Activated CD8-positive, alpha-beta memory T cell treated with anti-CD3 and anti-CD28 coated beads, Interleukin-2, amount 50 U/mL, for 1 hour (primary cell): ENCODE results near the gene ACTA2.
"Not testable (repeated sequence)": the region's sequence is repeated elsewhere in the genome, so short reads cannot be mapped to it uniquely, and the experiment has no call there.

Source experiments
- DNase-seq: peaks from one replicate; pipeline ENCODE4 v3.0.0-alpha.2; 2020; ENCODE audit errors: extremely low read depth

ACTA2 gene

GRCh38 chr10:88949912-88950837 is 2.4 kb downstream of the ACTA2 start:
- no peak for DNase-seq

- no peak for DNase-seq
Observed at GRCh38 chr10:88949051-88949450, 3.5 kb downstream of the ACTA2 start.

DNA sequence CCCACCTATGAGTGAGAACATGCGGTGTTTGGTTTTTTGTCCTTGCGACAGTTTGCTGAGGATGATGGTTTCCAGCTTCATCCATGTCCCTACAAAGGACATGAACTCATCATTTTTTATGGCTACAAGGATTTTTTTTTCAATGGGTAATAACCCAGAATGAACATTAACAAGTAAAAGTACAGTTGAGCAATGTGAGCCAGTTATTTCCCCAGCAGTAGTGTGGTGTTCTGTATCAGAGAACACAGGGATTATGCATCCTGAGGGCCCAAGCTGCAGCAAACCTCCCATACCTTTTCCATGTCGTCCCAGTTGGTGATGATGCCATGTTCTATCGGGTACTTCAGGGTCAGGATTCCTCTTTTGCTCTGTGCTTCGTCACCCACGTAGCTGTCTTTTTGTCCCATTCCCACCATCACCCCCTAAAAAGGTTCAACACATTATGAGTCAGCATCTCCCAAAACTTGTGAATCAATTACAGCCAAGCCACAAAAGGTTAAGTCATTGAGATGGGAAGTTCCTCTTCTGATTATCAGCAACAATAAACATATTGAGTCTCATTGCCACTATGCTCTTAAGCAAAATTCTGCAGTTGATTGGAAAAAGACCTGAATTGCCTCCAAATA is 5.5 kb downstream of the ACTA2 start:
- no peak for DNase-seq

GRCh38 chr10:88946200-88946599 is 6.4 kb downstream of the ACTA2 start:
- DNase-seq = no peak

DNA sequence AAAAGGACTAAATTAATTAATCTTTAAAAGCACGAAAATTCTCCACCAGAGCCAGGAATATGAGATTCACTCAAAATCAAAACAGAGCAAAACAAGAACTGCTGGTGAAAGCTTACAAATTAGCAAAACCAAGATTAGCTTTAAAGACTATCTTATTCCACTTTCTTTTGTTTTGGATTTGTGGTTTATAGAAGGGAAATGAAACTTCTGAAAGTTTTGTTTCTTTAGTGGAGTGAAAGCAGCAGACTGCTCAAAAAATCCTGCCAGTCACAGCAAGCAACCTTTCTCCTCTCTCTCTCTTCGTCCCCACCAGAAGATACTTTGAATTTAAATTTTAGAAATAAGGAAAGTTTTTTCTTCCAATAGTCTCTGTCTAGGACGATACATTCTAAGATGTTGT is 7.8 kb downstream of the ACTA2 start:
- DNase-seq = no peak

GRCh38 chr10:88943778-88944177 is 8.8 kb downstream of the ACTA2 start:
- DNase-seq = no peak

GRCh38 chr10:88941026-88941425 is 11.5 kb downstream of the ACTA2 start:
- no peak for DNase-seq

DNA sequence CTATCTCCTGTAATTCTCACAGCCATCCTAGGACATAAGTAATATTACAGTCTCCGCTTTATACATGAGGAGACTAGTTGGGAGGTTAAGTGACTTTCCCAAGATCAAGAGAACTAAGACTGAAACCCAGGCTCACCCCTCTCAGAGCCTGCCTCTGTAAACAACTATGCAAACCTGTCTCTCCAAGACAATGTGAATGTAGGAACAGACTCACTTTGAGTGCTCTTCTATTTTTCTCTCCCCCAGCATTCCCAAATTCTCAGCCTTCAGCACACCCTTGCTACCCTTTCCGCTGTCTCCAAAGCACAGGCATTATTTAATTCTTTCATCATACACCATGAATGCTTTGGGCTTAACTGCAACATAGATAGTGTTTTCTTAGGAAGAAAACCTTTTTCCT is 13.6 kb downstream of the ACTA2 start:
- DNase-seq = no peak

DNA sequence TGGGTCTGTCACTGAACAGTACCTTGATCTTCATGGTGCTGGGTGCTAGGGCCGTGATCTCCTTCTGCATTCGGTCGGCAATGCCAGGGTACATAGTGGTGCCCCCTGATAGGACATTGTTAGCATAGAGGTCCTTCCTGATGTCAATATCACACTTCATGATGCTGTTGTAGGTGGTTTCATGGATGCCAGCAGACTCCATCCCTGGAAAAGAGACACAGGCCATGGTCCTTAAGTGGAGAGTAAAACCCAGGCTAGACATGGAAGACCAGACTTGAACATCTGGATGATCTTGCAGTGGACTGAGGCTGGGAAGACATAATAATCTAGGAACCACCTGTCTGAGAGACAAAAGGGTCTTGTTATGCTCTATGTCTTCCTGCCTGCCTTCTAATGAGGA is 14.5 kb downstream of the ACTA2 start:
- DNase-seq = no peak

DNA sequence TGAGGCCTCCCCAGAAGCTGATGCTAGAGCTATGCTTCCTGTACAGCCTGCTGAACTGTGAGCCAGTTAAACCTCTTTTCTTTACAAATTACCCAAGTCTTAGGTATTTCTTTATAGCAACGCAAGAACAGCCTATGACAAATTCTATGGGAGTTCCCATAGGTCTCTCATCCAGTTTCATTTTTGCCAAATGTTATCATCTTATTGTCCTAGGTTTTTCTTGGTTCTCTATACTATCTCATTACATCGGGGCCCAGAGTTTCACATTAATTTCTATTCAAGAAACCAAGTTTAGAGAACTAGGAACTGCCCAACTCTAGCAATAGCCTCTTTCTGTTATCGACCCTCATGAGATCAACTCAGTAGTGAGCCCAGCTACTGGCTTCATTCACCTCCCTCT is 15.9 kb downstream of the ACTA2 start:
- DNase-seq = no peak

- peak; percentile 48 for DNase-seq
Observed at GRCh38 chr10:88934900-88935672, 17.5 kb downstream of the ACTA2 start.

GRCh38 chr10:88933564-88933963 is 19.0 kb downstream of the ACTA2 start:
- DNase-seq = no peak

DNA sequence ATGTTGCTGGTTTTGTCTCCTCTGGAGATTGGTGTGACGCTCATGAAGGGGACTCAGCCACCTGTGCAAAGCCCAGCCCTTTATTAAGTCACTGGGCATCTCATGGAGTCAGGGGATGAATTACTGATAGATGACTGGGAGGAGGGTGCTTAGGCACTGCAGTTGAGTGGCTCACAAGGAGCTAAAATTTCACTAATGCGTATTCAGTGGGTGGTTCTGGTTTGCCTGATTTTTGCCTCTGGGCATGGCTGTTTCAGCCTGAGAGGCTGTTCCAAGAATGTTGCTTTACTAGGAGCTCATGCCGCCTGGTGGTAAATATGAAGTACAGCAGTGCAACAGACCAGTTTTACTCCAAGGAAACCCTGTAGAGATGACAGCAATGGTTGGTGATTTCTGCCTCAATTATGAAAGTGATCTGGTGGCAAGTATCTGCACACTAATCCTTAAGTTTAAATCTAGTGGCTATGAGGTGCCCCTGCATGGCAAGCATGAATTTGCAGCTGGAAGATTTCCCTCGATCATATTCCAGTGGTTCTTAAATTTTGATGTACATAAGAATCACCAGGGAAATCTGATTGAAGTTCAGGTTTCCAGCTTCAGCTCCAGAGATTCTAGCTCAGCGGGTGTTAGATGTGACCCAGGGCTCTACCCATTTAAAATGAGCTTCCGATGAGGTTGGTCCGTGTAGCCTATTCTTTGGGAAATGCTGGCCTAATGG is 19.9 kb downstream of the ACTA2 start:
- no peak for DNase-seq

GRCh38 chr10:88932029-88932428 is 20.5 kb downstream of the ACTA2 start:
- not testable (repeated sequence) for DNase-seq

DNA sequence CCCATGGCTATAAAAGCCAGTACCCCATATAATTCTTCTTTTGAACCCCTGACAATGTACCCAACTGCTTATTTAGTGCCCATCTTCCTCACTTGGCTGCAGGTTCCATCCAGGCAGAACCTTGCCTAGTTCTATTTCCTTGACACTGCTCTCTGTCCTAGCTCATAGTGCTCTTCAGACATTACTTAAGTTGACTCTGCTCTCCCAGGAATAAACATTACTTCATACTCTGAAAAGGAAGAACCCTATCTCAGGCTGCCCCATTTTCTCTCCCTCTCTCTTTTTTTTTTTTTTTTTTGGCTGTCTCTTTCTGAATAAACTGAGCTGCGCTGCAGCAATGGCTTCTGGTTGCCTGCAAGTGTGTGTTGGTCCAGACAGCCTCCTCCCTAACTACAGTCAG is 21.0 kb downstream of the ACTA2 start:
- DNase-seq = no peak

DNA sequence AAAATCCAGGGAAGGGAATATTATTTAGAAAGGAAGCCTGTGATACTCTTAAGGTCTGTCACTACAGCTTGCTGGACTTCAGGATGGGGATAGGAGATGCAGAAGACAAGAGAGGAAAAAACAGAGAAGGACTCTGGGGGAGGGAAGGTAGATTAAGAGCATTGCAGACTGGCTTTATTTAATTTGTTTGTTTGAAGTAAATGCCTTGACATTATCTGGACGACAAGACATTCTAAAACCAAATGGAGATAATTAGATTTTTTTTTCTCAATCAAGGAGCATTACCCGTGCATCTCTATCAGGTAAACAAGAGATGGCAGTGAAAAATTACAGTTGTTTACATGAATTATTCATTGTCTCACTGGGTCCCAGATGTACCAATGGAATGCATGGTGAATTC is 24.3 kb downstream of the ACTA2 start:
- no peak for DNase-seq

- DNase-seq = no peak
Observed at GRCh38 chr10:88927416-88927690, 25.2 kb downstream of the ACTA2 start.

- DNase-seq = no peak
Observed at GRCh38 chr10:88926566-88927415, 25.8 kb downstream of the ACTA2 start.

DNA sequence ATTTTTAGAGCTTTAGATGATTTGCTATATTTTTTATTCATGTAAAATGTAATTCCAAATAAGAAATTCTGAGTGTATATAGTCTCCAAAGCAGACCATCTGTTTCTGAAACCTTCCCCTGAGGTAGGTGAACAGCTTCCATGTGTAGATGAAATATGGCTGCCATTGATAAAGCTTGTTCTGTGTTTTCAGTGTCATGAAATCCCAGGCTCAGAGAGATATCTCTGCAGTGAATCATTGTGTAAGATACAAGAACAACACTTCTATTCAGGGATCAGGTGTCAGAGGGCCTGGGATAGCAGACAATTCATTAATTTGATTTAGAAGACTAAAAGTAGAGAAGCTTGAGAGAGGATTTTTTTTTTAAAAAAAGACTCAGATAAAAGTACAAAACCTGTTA is 29.1 kb downstream of the ACTA2 start:
- DNase-seq = no peak

- DNase-seq = no peak
Observed at GRCh38 chr10:88922041-88922440, 30.5 kb downstream of the ACTA2 start.

- DNase-seq = no peak
Observed at GRCh38 chr10:88920986-88921593, 31.5 kb downstream of the ACTA2 start.
